GM21367 (cell line): ENCODE data around the gene TMEM45B.
A peak's percentile ranks its signal among the peaks of the same experiment; 100 is the strongest.
"Not testable (repeated sequence)": the region's sequence is repeated elsewhere in the genome, so short reads cannot be mapped to it uniquely, and the experiment has no call there.

Experiments
- ATAC-seq: cut with Tn5 transposase; IDR thresholded peaks from one replicate; pipeline ENCODE4 v1.9.1; 2021; ENCODE audit not compliant: unreplicated experiment

TMEM45B gene

DNA sequence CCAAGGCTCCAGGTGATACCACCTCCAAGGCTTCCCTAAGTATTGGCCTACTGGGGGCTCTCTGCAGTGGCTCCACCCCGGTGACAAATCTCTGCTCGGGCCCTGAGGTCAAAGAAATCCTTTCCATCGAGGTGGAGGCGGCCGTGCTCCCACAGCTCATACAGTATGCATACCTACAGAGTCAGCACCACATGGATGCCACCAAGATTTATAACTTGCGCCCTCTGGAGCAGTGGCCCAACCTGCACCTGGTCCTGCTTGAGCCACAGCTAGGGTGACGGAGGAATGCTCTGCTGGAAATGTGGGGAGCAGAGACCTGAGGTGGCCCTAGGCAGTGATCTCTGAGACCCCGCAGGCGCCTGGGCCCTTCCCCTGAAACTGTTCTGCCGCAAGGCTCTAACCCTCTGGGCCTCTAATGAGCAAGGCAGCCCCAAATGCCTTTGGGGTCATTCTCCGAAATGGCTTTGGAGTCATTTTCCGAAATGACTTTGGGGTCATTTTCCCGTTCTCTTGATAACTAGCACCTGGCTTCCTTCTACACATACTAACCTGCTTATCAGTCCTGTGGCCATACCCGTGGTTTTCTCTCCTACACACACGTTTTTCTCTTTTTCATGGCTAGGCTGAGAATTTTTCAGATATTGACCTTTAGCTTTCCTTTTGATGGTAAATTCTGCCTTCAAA, 33.9 kb downstream of the TMEM45B start:
- no peak for ATAC-seq

- ATAC-seq = no peak
Measured at GRCh38 chr11:129852125-129852740, 36.6 kb downstream of the TMEM45B start.

- ATAC-seq = no peak
Measured at GRCh38 chr11:129853518-129854231, 38.0 kb downstream of the TMEM45B start.

- ATAC-seq = no peak
Measured at GRCh38 chr11:129854232-129854805, 38.7 kb downstream of the TMEM45B start.

DNA sequence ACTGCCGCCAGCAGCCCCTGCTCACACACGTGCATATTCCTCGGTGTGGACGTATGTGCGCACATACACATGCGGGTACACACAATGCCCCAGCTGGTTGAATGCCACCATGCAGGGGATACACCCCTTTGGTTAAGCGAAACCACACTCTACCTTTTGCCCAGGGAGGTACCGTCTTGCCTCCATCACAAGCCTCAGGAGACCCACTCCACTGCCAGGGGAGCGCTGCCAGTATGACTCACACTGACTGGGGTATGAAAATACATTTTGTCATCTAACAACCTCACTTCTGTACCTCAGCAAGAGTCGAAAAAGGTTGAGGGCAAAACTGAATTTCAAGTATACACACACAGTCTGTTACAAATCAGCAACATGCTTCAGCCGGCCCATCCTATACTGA, 39.4 kb downstream of the TMEM45B start:
- no peak for ATAC-seq

DNA sequence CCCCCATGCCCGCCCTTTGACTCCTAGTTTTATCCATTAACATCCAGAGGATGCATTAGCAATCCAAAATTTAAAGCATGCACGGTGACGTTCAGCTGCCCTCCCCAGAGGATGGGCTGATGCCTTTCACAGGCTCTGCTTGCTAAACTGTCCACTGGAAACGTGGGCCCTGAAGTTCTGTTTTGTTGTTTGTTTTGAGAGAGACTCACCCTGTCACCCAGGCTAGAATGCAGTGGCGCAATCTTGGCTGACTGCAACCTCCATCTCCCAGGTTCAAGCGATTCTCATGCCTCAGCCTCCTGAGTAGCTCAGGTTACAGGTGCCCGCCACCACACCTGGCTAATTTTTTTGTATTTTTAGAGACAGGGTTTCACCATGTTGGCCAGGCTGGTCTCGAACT, 40.4 kb downstream of the TMEM45B start:
- no peak for ATAC-seq

DNA sequence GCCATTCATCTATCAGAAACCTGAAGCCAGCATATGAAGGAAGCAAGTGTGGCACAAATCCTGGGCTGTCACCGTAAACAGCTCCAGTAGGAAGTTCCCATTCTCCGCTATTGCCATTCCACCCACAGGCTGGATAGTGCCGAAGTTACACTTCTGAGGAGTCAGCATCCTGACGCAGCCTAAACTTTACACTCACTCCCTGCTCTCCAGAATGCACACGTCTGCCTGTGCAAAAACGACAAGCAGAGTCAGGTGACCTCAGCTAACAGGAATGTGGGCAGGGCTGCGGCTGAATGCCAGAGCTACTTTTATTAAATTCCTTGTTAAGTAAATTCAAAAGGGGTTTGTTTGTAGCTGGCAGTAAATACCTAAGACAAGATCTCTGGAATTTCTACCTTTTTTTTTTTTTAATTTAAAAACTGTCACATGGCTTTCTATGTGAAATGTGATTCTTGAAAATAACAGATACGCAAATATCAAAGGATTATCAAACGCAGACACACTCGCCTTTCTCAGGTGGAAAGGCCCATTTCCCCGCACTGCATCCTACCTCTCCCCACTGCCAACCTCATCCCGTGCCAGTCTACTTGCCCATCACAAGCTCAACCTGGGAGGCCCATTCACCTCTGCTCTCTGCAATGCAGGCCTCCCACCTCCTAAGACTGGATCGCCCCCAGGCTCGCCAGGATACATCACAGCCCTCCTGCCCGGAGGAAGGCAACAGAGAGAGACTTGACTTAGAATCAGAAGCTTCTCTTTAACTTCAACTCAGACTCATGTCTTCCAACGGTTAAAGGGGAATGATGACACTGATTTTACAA, 46.3 kb downstream of the TMEM45B start:
- ATAC-seq = no peak

- no peak for ATAC-seq
Measured at GRCh38 chr11:129864811-129865210, 49.2 kb downstream of the TMEM45B start.

DNA sequence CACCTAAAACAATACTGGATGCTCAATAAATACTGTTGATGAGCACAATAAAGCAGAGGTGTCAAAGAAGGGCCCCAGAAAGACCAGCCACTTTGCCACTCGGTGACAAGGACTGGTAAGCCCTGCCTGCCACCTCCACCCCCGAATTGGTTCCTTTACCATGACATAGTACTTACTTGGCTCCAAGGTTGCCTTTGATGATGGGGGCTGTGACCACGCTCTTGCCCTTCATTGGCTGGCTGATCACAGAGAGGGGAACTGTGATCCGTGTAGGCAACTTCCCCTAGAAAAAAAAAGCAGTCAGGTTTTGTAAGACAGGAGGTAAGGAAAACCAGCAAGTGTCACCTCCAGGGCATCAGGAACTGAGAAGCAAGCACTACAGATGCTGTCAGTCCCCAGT, 50.1 kb downstream of the TMEM45B start:
- no peak for ATAC-seq

GRCh38 chr11:129866311-129866710, 50.7 kb downstream of the TMEM45B start:
- no peak for ATAC-seq

GRCh38 chr11:129868626-129869025, 53.0 kb downstream of the TMEM45B start:
- not testable (repeated sequence) for ATAC-seq

DNA sequence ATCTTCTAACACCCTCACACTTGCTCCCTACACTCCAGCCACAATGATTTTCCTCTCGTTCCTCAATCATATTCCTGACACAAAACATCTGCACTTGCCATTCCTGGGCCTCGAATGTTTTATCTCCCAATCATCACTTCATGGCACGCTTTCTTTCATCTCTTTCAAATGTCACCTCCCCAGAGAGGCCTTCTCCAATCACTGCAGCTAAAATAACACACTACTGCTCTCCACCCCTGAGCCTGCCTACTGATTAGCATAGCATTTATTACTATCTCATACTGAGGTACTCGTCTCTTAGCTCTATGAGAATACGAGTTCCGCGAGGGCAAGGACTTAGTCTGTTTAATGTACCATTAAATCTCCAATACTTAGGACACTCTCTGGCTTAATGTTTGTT, 56.3 kb downstream of the TMEM45B start:
- ATAC-seq = no peak

DNA sequence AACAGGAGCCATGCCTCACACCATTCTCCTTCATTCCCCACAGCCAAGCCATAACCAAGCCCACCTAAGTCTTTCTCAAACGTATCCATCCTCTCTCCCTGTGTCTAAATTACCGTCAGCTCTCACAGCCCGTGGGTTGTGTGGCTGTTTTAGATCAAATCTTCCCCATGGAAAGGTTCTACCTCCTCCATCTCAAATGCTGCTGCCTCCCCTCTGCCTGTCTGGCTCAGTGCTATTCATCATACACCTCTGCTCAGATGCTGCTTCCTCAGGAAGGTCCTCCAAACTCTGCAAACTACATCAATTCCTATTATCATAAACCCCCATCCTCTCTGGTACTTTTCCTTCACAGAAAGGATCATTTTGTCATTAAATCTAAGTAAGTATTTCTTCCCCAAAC, 64.7 kb downstream of the TMEM45B start:
- no peak for ATAC-seq

DNA sequence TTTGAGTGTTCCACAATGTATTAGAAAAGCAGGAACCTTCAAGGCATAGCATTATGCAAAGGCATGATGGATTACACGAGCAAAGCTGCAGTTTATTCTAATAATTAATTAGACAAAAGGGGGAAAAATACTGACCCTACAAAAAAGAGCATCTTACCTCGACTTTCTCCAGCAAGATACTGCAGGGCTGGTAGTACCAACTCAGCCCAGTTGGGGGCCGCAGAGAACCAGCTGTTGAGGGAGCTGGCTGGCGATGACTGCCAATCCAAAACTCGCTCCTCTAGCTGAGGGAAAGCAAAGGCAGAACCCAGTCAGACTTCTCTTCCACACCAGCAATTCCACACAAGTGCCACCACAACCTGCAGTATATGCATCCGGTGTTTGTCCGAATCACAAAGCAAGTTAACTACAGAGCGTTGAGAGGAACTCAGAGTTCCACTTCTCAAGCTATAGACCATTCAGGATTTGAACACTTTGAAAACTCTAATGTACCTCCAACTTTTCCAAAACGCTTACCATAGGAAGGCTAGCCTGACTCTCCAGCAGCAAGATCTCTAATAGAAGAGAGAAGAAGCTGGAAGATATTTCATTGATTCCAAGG, 66.0 kb downstream of the TMEM45B start:
- ATAC-seq = peak; percentile 65

DNA sequence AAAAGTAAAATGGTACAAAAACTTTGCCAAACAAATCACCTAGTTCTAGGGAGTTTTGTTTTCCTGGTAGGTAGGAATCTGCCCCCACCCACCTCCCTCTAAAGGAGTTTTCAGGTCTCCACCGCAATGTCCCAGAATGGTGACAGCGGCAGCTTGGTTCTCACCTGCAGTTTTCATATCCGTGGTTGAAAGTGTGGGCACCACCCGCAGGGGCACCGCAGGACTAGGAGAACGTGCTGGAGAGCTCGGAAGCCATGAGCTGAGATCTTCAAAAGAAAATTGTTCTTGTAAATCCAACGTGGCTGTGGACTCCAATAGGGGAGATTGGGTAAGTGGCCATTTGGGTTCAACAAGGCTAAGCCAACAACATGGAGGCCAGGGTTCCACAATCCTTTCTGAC, 68.9 kb downstream of the TMEM45B start:
- ATAC-seq = no peak

DNA sequence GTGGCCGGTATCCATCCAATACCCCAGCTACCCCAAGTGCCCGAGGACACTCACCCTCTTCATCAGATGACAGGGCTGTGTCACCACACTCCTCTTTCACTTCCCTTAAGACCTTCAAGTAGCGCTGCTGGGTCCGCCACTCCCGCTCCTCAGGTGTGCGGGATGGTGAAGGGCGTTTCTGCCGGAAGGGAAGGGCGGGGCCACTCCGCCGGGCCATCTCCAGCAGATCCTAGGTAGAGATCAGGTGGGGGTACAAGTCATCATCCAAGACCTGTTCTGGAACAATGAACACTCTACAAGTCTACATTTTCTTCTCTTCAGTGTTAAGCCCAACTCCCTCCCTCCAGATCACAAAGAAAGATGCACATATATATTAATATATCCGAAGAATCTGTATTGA, 69.7 kb downstream of the TMEM45B start:
- ATAC-seq = no peak

GRCh38 chr11:129888451-129888850, 72.8 kb downstream of the TMEM45B start:
- no peak for ATAC-seq

DNA sequence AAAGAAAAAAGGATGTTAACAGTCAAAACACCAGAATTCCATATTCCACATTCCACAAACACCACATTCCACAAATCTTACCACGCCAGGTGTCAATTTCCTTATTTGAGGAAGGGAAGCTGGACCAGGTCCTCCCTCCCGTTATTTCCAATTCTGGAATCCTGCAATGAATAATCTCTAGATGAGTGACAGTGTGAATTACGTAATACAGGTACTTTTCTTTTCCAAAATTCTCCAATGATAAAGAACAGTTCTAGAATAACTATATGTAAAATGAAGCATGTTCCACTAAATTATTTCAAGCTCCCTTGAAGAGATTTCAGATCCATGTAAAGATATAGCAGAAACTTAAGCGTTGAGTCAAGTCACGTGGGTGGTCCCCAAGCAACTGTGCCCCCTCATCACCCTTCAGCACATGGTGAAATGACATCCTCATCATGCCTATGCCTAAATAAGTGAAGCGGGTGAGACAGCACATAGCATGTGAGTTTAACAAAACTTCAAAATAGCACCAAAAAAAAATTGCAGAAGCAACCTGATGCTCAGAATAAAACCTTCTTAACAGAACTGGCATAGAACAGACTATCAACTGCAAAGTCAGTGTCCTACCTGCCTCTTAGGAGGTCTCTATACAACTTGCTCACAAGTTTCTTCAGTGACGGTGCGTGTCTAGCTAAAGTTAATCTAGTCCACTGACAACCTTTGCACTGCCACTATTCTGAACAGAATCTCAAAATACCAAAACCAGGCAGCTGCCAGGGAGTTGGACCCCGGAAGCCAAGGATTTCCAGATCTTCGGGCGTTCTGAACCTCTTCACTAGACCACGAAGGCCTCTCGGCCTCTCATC, 78.9 kb downstream of the TMEM45B start:
- ATAC-seq = no peak

DNA sequence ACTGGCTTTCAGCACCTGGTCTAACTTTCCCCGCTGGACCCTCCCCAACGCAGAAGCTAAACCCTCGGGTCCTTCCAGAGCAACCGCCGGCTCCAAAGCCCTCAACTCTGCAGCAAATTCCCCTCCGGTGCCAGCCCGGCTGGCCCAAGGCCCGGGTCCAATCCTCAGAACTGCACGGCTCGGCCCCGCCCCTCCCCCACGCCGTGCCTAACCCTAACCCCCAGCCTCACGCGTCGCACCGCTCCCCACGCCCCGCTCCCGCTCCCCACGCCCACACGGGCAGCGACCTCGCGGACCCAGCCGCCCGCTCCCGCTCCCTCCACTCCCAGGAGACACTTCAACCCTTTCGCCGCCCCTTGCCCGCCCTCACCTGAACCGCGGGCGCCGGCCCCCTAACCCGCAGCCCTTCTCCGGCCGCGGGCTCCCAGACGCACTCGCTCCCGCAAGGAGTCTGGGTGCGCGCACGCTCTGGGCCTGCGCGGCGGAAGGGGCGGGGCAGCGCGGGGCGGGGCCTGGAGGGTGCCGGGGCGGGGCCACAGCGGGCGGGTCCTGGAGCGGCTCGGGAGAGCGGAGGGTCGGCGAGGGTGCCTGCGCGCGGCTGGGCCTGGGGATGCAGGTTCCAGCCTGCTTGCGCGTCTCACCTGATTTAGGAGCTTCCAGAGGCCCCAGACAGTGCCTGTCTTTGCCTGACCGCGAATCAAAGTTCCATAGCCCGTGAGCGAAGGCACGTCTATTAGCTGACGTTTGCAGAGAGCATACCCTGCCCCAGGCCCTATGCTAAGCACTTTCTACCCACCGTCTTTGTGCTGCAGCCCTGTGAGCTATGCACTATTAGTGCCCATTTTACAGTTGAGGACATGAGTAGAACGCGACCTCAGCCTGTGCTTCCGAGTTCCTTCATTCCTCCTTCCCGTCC, 79.7 kb downstream of the TMEM45B start, which contains the start of gene NFRKB:
Gene NFRKB, minus strand, starts transcription at position 453 of the 916 bp plus-strand sequence. CDS start 2,729 bp downstream, outside the sequence.
- peak; percentile 94 for ATAC-seq
